ENCODE data around the gene RANBP10. TPM values are rescaled to one million over a fixed set of nuclear protein-coding genes. Genes with fewer than 3 reads are reported as not detected.
A peak's percentile ranks its signal among the peaks of the same experiment; 100 is the strongest.

The RANBP10 gene
- total and polyA plus RNA-seq, 9 of the 15 experiments (the other 6 are each of a cell fraction or from before 2014, with no cell fraction given): 0.61 to 19.3 (median 5.9) TPM

DNA sequence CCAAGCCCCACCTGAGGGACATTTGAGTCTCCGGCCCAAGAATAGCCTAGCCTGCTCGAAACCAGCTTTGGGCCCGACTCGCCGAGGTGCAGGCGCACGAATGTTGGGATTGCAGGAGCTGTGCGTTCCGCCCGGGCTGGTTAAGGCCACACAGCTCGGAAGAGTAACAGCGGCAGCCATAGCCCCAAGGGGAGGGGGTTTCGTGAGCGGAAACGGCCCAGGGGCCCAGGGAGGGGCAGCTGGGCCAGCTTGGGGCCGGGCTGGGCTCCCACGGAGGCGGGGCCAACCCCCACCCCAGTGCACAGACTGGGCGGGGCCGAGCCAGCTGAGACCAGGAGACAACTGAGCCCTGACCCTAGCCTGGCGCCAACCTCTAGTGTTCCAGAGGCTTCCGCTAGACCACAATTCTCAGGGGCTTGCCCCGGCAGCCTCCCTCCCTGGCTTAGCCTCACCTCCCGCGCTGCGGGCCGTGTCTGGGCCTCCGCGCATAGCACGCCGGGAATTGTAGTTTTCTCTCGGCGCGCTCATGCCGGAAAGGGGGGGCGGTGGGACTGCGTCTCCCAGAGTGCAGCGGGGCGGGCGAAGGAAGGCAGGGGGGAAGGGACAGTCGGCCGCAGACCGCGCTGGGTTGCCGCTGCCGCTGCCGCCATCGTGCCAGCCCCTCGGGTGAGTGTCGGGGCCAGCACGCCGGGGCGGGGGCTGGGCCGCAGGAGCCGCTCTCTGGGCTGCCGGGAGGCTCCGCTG lies 40.1 kb upstream of the RANBP10 start, which contains the start of gene NUTF2 (continued):
- TF ChIP-seq ZBTB26 (CRISPR knock-in tag; IDR thresholded peaks at IDR 0.05) (no peak), DMBX1 (CRISPR knock-in tag; IDR thresholded peaks at IDR 0.05; ENCODE audit: borderline replicate concordance) (peak; percentile 55; the same call in 1 of the 2 replicates), TFE3 (CRISPR knock-in tag; IDR thresholded peaks at IDR 0.05) (no peak), TBP (optimal IDR thresholded peaks at IDR 0.05; ENCODE audit: low read depth, low read length) (peak; percentile 76), CREB3L1 (IDR thresholded peaks at IDR 0.05; ENCODE audit: borderline replicate concordance, low read depth) (peak; percentile 89), CHD2 (IDR thresholded peaks at IDR 0.05; ENCODE audit: low read depth, low read length) (peak; percentile 76), ESRRA (IDR thresholded peaks at IDR 0.05; ENCODE audit: borderline replicate concordance, low read depth) (peak; percentile 84; the same call in 1 of the 2 replicates), NFE2 (IDR thresholded peaks at IDR 0.05; ENCODE audit: low read depth) (no peak), CAMTA2 (CRISPR knock-in tag; conservative IDR thresholded peaks at IDR 0.05) (no peak), HDGF (IDR thresholded peaks at IDR 0.05) (no peak), BRD4 (IDR thresholded peaks at IDR 0.05) (peak; percentile 44; the same call in 1 of the 2 replicates), POLR3A (IDR thresholded peaks at IDR 0.05; ENCODE audit: borderline replicate concordance, extremely low read depth, insufficient read depth, insufficient read length) (no peak), ZNF316 (IDR thresholded peaks at IDR 0.05) (no peak), IFI16 (CRISPR knock-in tag; IDR thresholded peaks at IDR 0.05) (no peak), NFYB (IDR thresholded peaks at IDR 0.05; ENCODE audit: extremely low read depth, insufficient read length) (no peak), ZNF217 (CRISPR knock-in tag; IDR thresholded peaks at IDR 0.05) (no peak), ZHX1 (conservative IDR thresholded peaks at IDR 0.05; ENCODE audit: low read length) (no peak), RFX5 (IDR thresholded peaks at IDR 0.05; ENCODE audit: low read depth, low read length) (no peak), KLF6 (CRISPR knock-in tag; IDR thresholded peaks at IDR 0.05; ENCODE audit: borderline replicate concordance) (peak; percentile 17; the same call in 1 of the 2 replicates)
- TF ChIP-seq, protein P1, sequence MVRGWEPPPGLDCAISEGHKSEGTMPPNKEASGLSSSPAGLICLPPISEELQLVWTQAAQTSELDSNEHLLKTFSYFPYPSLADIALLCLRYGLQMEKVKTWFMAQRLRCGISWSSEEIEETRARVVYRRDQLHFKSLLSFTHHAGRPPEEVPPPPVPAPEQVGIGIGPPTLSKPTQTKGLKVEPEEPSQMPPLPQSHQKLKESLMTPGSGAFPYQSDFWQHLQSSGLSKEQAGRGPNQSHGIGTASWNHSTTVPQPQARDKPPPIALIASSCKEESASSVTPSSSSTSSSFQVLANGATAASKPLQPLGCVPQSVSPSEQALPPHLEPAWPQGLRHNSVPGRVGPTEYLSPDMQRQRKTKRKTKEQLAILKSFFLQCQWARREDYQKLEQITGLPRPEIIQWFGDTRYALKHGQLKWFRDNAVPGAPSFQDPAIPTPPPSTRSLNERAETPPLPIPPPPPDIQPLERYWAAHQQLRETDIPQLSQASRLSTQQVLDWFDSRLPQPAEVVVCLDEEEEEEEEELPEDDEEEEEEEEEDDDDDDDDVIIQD (CRISPR knock-in tag; IDR thresholded peaks at IDR 0.05): no peak
